Measurements from ENCODE around the gene A4GNT. TPM values are rescaled to one million over a fixed set of nuclear protein-coding genes. Genes with fewer than 3 reads are reported as not detected.

A4GNT gene
- total RNA-seq, 1 donor from 2014 or later, result not detected

GRCh38 chr3:138078901-138079344 is 53.3 kb downstream of the A4GNT start:
- DNase-seq, result no peak

GRCh38 chr3:138078096-138078495 is 54.1 kb downstream of the A4GNT start:
- no peak for DNase-seq

Other genes starting within 250 kb of the A4GNT start
- gene CLDN18, start 122.2 kb downstream of the A4GNT start, total RNA-seq, result not detected
- gene DZIP1L, start 16.8 kb downstream of the A4GNT start, total RNA-seq, result 23.9 TPM
- gene DBR1, start 42.5 kb upstream of the A4GNT start, total RNA-seq, result 16.3 TPM
- gene ARMC8, start 54.9 kb upstream of the A4GNT start, total RNA-seq, result 47.1 TPM
- gene NME9, start 197.5 kb upstream of the A4GNT start, total RNA-seq, result not detected
- 22.2 TPM for gene MRAS, start 216.2 kb upstream of the A4GNT start, total RNA-seq

Measured in skin of body (tissue), 2 donors.